ENCODE measurements around the gene OSBPL7.

Gene OSBPL7

GRCh38 chr17:47848198-47848513 is 26.6 kb upstream of the OSBPL7 start:
- TF ChIP-seq, protein P1, sequence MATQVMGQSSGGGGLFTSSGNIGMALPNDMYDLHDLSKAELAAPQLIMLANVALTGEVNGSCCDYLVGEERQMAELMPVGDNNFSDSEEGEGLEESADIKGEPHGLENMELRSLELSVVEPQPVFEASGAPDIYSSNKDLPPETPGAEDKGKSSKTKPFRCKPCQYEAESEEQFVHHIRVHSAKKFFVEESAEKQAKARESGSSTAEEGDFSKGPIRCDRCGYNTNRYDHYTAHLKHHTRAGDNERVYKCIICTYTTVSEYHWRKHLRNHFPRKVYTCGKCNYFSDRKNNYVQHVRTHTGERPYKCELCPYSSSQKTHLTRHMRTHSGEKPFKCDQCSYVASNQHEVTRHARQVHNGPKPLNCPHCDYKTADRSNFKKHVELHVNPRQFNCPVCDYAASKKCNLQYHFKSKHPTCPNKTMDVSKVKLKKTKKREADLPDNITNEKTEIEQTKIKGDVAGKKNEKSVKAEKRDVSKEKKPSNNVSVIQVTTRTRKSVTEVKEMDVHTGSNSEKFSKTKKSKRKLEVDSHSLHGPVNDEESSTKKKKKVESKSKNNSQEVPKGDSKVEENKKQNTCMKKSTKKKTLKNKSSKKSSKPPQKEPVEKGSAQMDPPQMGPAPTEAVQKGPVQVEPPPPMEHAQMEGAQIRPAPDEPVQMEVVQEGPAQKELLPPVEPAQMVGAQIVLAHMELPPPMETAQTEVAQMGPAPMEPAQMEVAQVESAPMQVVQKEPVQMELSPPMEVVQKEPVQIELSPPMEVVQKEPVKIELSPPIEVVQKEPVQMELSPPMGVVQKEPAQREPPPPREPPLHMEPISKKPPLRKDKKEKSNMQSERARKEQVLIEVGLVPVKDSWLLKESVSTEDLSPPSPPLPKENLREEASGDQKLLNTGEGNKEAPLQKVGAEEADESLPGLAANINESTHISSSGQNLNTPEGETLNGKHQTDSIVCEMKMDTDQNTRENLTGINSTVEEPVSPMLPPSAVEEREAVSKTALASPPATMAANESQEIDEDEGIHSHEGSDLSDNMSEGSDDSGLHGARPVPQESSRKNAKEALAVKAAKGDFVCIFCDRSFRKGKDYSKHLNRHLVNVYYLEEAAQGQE (IDR thresholded peaks at IDR 0.05; ENCODE audit: insufficient read depth in 1 of 2, low read depth in 2 of 2, low read length in 2 of 2), result no peak
- TF ChIP-seq TAF1 (IDR thresholded peaks at IDR 0.05; ENCODE audit: borderline replicate concordance, insufficient read depth, low read length) (no peak), FOXP2 (optimal IDR thresholded peaks at IDR 0.05; ENCODE audit: borderline replicate concordance, extremely low read depth, extremely low read length, insufficient read depth) (no peak), POLR2AphosphoS5 (IDR thresholded peaks at IDR 0.05; ENCODE audit: low read depth, low read length) (no peak), SIN3A (IDR thresholded peaks at IDR 0.05; ENCODE audit: borderline replicate concordance, insufficient read depth, low read length) (no peak)

- no peak for TF ChIP-seq FOXP2 (optimal IDR thresholded peaks at IDR 0.05; ENCODE audit: borderline replicate concordance, extremely low read depth, extremely low read length, insufficient read depth)
- no peak for TF ChIP-seq SIN3A (IDR thresholded peaks at IDR 0.05; ENCODE audit: borderline replicate concordance, insufficient read depth, low read length)
- TF ChIP-seq TAF1 (IDR thresholded peaks at IDR 0.05; ENCODE audit: borderline replicate concordance, insufficient read depth, low read length), result no peak
- no peak for TF ChIP-seq POLR2AphosphoS5 (IDR thresholded peaks at IDR 0.05; ENCODE audit: low read depth, low read length)
- TF ChIP-seq, protein P1 (IDR thresholded peaks at IDR 0.05; ENCODE audit: insufficient read depth in 1 of 2, low read depth in 2 of 2, low read length in 2 of 2), result no peak
Observed at GRCh38 chr17:47847341-47848197, 26.0 kb upstream of the OSBPL7 start.

GRCh38 chr17:47846716-47847340 is 25.2 kb upstream of the OSBPL7 start:
- no peak for TF ChIP-seq SIN3A (IDR thresholded peaks at IDR 0.05; ENCODE audit: borderline replicate concordance, insufficient read depth, low read length)
- no peak for TF ChIP-seq FOXP2 (optimal IDR thresholded peaks at IDR 0.05; ENCODE audit: borderline replicate concordance, extremely low read depth, extremely low read length, insufficient read depth)
- TF ChIP-seq, protein P1 (IDR thresholded peaks at IDR 0.05; ENCODE audit: insufficient read depth in 1 of 2, low read depth in 2 of 2, low read length in 2 of 2), result no peak
- TF ChIP-seq TAF1 (IDR thresholded peaks at IDR 0.05; ENCODE audit: borderline replicate concordance, insufficient read depth, low read length), result no peak
- no peak for TF ChIP-seq POLR2AphosphoS5 (IDR thresholded peaks at IDR 0.05; ENCODE audit: low read depth, low read length)

DNA sequence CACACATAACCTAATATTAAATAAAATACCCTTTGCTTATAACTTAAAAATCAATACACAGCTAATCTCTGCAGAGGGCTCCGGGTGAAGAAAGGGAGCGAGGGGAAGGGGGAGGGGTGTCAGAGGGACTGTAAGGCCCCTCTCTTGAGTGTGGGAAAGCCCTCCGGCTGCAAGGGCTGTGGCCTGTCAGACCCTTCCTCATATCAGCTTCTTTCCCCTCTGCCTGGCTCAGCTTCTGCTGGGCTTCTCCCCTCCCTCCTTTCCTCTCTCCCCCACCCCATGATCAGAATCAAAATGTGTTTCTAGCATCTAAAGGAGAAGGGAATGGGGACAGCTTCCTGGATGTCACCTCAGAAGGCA is 24.1 kb upstream of the OSBPL7 start:
- TF ChIP-seq POLR2AphosphoS5 (IDR thresholded peaks at IDR 0.05; ENCODE audit: low read depth, low read length) (no peak), FOXP2 (optimal IDR thresholded peaks at IDR 0.05; ENCODE audit: borderline replicate concordance, extremely low read depth, extremely low read length, insufficient read depth) (no peak), SIN3A (IDR thresholded peaks at IDR 0.05; ENCODE audit: borderline replicate concordance, insufficient read depth, low read length) (no peak), TAF1 (IDR thresholded peaks at IDR 0.05; ENCODE audit: borderline replicate concordance, insufficient read depth, low read length) (no peak)
- TF ChIP-seq, protein P1 (IDR thresholded peaks at IDR 0.05; ENCODE audit: insufficient read depth in 1 of 2, low read depth in 2 of 2, low read length in 2 of 2), result no peak
